Caki2 (cell line): Measurements from ENCODE around the gene YBX2. TPM values are rescaled to one million over a fixed set of nuclear protein-coding genes. Genes with fewer than 3 reads are reported as not detected.

Source experiments
- DNase-seq: peaks from one replicate; pipeline ENCODE4 v3.0.0-alpha.2; 2015; ENCODE audit warnings: low read depth
- in situ Hi-C: cut with HindIII; loops from 2 replicates; pipeline ENCODE4 v1.10.0; 2016; ENCODE audit warnings: low sequenced_read_pairs, low pct_unique_long_range_greater_than_20kb, mixed read lengths
- total RNA-seq: library from RNA; depleted of rRNA; stranded (reverse); fragments of >200 nt; shearing (Covaris generic); gene quantifications from 2 replicates; pipeline ENCODE4 v1.2.3, GENCODE V29; 2014; ENCODE audit warnings: low replicate concordance

The YBX2 gene
- total RNA-seq, 1 experiment from 2014 or later: 8.5 TPM

GRCh38 chr17:7308625-7309433 lies 14.4 kb upstream of the YBX2 start:
- in situ Hi-C loops: no loop called here
- DNase-seq: peak; percentile 83

GRCh38 chr17:7307686-7308624 lies 13.5 kb upstream of the YBX2 start:
- peak; percentile 16 for DNase-seq
- in situ Hi-C loops: no loop called here

GRCh38 chr17:7306911-7307685 lies 12.7 kb upstream of the YBX2 start, which contains the start of gene EIF5A:
Gene EIF5A (plus strand): TSS chr17:7307628. CDS start chr17:7309636, 2,008 bp downstream.
- peak; percentile 99 for DNase-seq
- in situ Hi-C loops: no loop called here

GRCh38 chr17:7304179-7304578 lies 9.7 kb upstream of the YBX2 start:
- in situ Hi-C loops: no loop called here
- no peak for DNase-seq

DNA sequence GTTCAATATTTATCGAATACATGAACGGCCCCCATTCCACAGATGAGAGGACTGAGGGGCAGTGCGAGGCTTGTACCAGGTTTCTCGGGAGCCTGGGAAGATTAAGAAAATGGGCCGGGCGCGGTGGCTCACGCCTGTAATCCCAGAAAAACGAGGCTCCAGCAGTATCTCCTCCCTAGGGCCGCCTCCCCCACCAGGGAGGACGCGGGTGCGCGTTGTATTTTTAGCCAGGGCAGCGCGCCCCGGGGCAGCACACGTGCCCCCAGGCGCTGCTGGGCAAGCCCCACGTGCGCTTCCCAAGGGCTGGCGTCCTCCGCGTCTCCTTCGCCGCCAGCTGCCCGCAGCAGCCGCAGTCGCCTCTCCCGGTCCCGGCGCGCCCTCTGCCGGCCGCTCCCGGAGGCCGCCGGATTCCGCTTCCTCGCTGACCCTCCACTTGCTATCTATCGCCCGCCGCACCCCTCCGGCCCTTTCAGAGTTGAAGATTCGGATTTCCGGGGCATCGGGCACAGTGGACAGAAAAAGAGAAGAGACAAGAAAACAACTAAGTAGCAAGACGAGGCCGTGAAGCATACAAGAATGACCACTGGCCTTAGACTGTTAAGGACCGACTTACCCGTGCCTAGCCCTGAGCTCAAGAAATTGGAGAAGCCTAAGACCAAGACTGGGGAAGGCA lies 1.9 kb upstream of the YBX2 start:
- peak; percentile 70 for DNase-seq
- in situ Hi-C loops: no loop called here

- no peak for DNase-seq
- in situ Hi-C loops: no loop called here
Measured at GRCh38 chr17:7295230-7296180, 1.1 kb upstream of the YBX2 start.

DNA sequence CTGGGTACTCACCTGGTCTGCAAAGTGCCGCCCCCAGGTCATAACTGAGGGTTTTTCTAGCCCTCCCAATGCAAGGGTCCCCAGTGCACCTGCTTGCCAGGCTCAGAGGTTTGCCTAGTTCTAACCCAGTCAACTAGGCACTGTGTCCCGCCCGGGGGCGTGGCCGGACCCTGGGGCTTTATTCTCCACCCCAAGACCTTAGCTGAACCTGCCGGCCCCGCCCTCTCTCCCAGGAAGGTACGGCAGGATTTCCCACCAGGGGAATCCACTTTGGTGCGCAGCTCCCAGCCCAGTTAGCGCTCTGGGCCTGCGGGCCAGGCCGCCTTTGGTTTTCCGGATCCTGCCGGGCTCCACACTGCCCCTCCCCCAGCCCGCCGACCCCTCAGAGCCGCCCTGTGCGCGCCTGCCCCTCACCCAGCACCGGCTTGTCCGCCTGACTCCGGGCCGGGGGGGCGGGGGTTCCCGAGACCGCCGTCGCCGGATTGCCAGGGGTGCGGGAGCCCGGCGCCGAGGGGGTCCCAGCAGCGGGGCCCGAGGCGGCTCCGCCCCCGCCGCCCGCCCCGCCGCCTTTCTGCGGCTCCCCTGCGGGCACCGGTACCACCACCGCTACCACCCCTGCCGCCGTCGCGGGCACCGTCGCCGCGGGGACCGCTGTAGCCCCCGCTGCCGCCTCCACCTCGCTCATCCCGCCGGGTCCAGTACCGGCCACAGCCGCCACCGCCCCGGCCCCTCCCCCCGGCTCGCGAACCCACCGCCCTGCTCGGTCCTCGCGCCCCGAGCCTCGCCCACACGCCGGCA lies 424 bp downstream of the YBX2 start:
- in situ Hi-C loops: no loop called here
- no peak for DNase-seq

- in situ Hi-C loops: no loop called here
- no peak for DNase-seq
Measured at GRCh38 chr17:7293159-7293558, 1.3 kb downstream of the YBX2 start.

GRCh38 chr17:7292729-7293128 lies 1.7 kb downstream of the YBX2 start:
- no peak for DNase-seq
- in situ Hi-C loops: no loop called here

- in situ Hi-C loops: no loop called here
- no peak for DNase-seq
Measured at GRCh38 chr17:7292194-7292593, 2.2 kb downstream of the YBX2 start.

DNA sequence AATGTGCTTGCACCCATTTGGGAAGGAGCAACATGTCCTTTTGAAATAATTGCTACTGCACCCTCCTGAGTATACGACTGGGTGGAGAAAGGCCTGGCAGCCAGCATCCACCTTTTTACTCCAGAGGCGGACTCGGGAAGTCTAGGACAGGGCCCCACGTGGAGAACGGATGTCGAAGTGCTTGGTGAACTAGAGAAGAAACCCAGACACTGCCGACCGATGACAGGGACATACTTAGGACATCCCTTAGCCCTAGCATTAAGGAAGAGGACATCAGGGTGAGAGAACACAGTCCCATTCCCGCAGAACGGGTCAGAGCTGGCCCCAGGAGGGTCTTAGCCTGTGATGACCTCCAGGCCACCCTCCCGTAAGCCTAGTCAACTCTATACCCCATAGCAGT lies 3.8 kb downstream of the YBX2 start:
- in situ Hi-C loops: no loop called here
- DNase-seq: no peak

DNA sequence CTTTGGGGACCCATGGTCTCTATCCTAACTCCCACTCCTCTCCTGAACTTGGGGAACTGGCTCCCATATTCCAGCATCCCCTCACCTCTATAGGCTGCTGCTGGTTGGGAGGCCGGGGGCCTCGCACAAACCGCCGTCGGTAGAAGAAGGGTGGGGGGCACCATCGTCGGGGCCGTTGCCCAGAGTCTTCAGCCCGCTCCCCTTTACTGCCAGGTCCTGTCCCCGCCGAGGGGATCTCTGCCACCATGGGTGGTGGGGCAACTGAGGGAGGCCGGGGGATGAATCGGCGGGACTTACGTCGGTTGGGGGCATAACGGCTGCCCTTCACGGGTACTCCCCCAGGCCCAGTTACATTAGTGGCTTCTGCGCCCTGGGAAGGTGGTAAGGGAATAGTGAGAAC lies 4.3 kb downstream of the YBX2 start:
- in situ Hi-C loops: no loop called here

GRCh38 chr17:7289256-7290032 lies 5.0 kb downstream of the YBX2 start:
- no peak for DNase-seq
- in situ Hi-C loops: no loop called here

More for the DNA sequence above, 4.3 kb downstream of the YBX2 start:
- DNase-seq: no peak

GRCh38 chr17:7285679-7286078 lies 8.8 kb downstream of the YBX2 start:
- in situ Hi-C loops: no loop called here
- no peak for DNase-seq

- in situ Hi-C loops: no loop called here
- DNase-seq: no peak
Measured at GRCh38 chr17:7284911-7285310, 9.5 kb downstream of the YBX2 start.
